HG03064 (cell line): ENCODE data around the gene SP4.

ENCODE experiments used
- ATAC-seq: cut with Tn5 transposase; IDR thresholded peaks from one replicate; pipeline ENCODE4 v1.9.1; 2021; ENCODE audit warnings: low read depth; ENCODE audit not compliant: unreplicated experiment

SP4 gene

GRCh38 chr7:21430575-21430954 lies 2.7 kb downstream of the SP4 start:
- no peak for ATAC-seq

GRCh38 chr7:21443149-21443841 lies 15.4 kb downstream of the SP4 start:
- no peak for ATAC-seq

- ATAC-seq = no peak
Measured at GRCh38 chr7:21448974-21449373, 21.1 kb downstream of the SP4 start.

GRCh38 chr7:21450076-21450475 lies 22.2 kb downstream of the SP4 start:
- no peak for ATAC-seq

GRCh38 chr7:21450941-21451340 lies 23.1 kb downstream of the SP4 start:
- no peak for ATAC-seq

- ATAC-seq = no peak
Measured at GRCh38 chr7:21454182-21454581, 26.3 kb downstream of the SP4 start.

- ATAC-seq = no peak
Measured at GRCh38 chr7:21454906-21455305, 27.0 kb downstream of the SP4 start.

GRCh38 chr7:21461282-21461681 lies 33.4 kb downstream of the SP4 start:
- no peak for ATAC-seq

GRCh38 chr7:21462081-21462480 lies 34.2 kb downstream of the SP4 start:
- no peak for ATAC-seq

GRCh38 chr7:21463524-21463923 lies 35.6 kb downstream of the SP4 start:
- no peak for ATAC-seq

- no peak for ATAC-seq
Measured at GRCh38 chr7:21468969-21469368, 41.1 kb downstream of the SP4 start.

- ATAC-seq = no peak
Measured at GRCh38 chr7:21469894-21470293, 42.0 kb downstream of the SP4 start.

GRCh38 chr7:21472029-21472428 lies 44.1 kb downstream of the SP4 start:
- no peak for ATAC-seq

- no peak for ATAC-seq
Measured at GRCh38 chr7:21476429-21476828, 48.5 kb downstream of the SP4 start.

GRCh38 chr7:21480693-21481403 lies 53.0 kb downstream of the SP4 start:
- ATAC-seq = no peak

GRCh38 chr7:21486511-21486910 lies 58.6 kb downstream of the SP4 start:
- no peak for ATAC-seq

- no peak for ATAC-seq
Measured at GRCh38 chr7:21495731-21496130, 67.8 kb downstream of the SP4 start.

- no peak for ATAC-seq
Measured at GRCh38 chr7:21497072-21497471, 69.2 kb downstream of the SP4 start.

GRCh38 chr7:21500117-21500832 lies 72.4 kb downstream of the SP4 start:
- ATAC-seq = no peak

GRCh38 chr7:21504021-21504420 lies 76.1 kb downstream of the SP4 start:
- no peak for ATAC-seq

- ATAC-seq = no peak
Measured at GRCh38 chr7:21507627-21508343, 79.9 kb downstream of the SP4 start.
